Dermis microvascular lymphatic vessel endothelial cell (primary cell): Measurements from ENCODE around the gene VPS54. TPM values are rescaled to one million over a fixed set of nuclear protein-coding genes. Genes with fewer than 3 reads are reported as not detected.
"Not testable (repeated sequence)": the region's sequence is repeated elsewhere in the genome, so short reads cannot be mapped to it uniquely, and the experiment has no call there.

Experiments
- DNase-seq, 2 donors: peaks; one replicate each; pipeline versions ENCODE4 v3.0.0 to v3.0.0-alpha.2; 2010; ENCODE audit warnings: low read depth in 2 of 2
- total RNA-seq: library from RNA; depleted of rRNA; stranded (reverse); fragments of >200 nt; gene quantifications from 2 replicates; pipeline ENCODE4 v1.2.1, GENCODE V29; 2014

VPS54 gene
- total RNA-seq, 1 donor from 2014 or later: 15.5 TPM

GRCh38 chr2:63872571-63873328 is 146.5 kb downstream of the VPS54 start:
- peak in 1 of 2 donors; percentile 40 for DNase-seq

GRCh38 chr2:63871864-63872263 is 147.4 kb downstream of the VPS54 start:
- peak in 1 of 2 donors; percentile 24 for DNase-seq

GRCh38 chr2:63870679-63871078 is 148.5 kb downstream of the VPS54 start:
- no peak for DNase-seq

GRCh38 chr2:63866009-63866709 is 153.1 kb downstream of the VPS54 start:
- DNase-seq: no peak

GRCh38 chr2:63865159-63865799 is 153.9 kb downstream of the VPS54 start:
- no peak for DNase-seq

- no peak for DNase-seq
These were observed 155.5 kb downstream of the VPS54 start for GRCh38 chr2:63863707-63864106.

GRCh38 chr2:63862806-63863205 is 156.4 kb downstream of the VPS54 start:
- DNase-seq: no peak

- DNase-seq: peak; percentile 56 to 77
These were observed 157.9 kb downstream of the VPS54 start for GRCh38 chr2:63861220-63861822.

GRCh38 chr2:63858291-63858690 is 160.9 kb downstream of the VPS54 start:
- DNase-seq: no peak

- no peak for DNase-seq
These were observed 163.0 kb downstream of the VPS54 start for GRCh38 chr2:63856303-63856603.

GRCh38 chr2:63855418-63856302 is 163.6 kb downstream of the VPS54 start:
- no peak for DNase-seq

- peak in 1 of 2 donors; percentile 6 for DNase-seq
These were observed 165.5 kb downstream of the VPS54 start for GRCh38 chr2:63853527-63854310.

GRCh38 chr2:63851691-63852311 is 167.4 kb downstream of the VPS54 start:
- DNase-seq: no peak

GRCh38 chr2:63850649-63851048 is 168.6 kb downstream of the VPS54 start:
- no peak for DNase-seq

GRCh38 chr2:63850204-63850571 is 169.0 kb downstream of the VPS54 start:
- no peak for DNase-seq

GRCh38 chr2:63849381-63850203 is 169.6 kb downstream of the VPS54 start:
- no peak for DNase-seq

GRCh38 chr2:63847571-63847970 is 171.7 kb downstream of the VPS54 start:
- not testable (repeated sequence) for DNase-seq

GRCh38 chr2:63846487-63846886 is 172.7 kb downstream of the VPS54 start:
- DNase-seq: no peak

- DNase-seq: no peak
These were observed 173.4 kb downstream of the VPS54 start for GRCh38 chr2:63845866-63846265.
